GM18868 (cell line): ENCODE measurements around the gene DIAPH2.

Experiments used
- ATAC-seq: cut with Tn5 transposase; IDR thresholded peaks from one replicate; pipeline ENCODE4 v1.9.1; 2021; ENCODE audit warnings: mild to moderate bottlenecking, moderate library complexity; ENCODE audit not compliant: unreplicated experiment

Gene DIAPH2

GRCh38 chrX:97158269-97158668 lies 473.6 kb downstream of the DIAPH2 start:
- ATAC-seq = no peak

DNA sequence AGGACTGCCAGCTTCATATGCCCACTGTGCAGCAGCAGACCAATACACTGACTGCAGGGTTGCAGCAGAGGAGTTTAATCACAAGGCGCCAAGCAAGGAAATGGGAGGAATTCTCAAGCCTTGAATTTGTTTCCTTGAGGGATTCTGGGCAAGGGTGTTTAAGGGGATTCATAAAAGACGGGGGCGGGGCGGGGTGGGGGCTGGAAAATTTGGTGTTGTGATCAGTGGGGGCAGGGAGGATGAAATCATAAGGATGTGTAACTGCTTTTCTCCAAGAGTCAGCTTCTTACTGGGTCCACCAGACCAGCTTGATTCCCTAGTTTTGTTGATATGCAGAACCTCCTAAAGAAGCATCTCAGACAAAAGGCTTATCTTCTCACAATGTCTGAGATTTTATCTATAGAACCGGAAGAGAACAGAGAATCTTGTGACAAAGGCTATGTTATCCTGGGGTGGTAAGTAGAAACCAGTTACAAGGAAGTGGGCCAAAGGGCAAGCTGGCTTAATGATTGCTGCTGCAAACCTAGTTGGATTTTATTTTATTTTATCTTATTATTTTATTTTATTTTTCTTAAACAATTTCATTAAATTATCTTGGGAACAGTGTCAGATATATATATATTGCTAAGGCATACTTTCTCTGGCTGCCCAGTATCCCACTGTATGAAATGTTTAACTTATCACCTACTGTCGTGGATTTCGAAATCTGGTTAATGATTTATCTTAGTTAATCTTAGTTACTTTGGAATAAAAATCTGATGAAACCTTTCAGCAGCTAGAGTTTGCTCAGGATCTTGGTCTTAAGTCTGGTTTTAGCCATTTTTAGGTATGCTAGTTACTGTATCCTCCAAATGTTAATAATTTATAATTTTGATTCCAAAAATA lies 475.5 kb downstream of the DIAPH2 start:
- ATAC-seq = no peak

GRCh38 chrX:97167333-97167732 lies 482.7 kb downstream of the DIAPH2 start:
- ATAC-seq = no peak

GRCh38 chrX:97168646-97169045 lies 484.0 kb downstream of the DIAPH2 start:
- ATAC-seq = peak; percentile 84

- ATAC-seq = no peak
Measured at GRCh38 chrX:97175147-97175546, 490.5 kb downstream of the DIAPH2 start.

- ATAC-seq = no peak
Measured at GRCh38 chrX:97189668-97190067, 505.0 kb downstream of the DIAPH2 start.

GRCh38 chrX:97199501-97199900 lies 514.9 kb downstream of the DIAPH2 start:
- no peak for ATAC-seq

DNA sequence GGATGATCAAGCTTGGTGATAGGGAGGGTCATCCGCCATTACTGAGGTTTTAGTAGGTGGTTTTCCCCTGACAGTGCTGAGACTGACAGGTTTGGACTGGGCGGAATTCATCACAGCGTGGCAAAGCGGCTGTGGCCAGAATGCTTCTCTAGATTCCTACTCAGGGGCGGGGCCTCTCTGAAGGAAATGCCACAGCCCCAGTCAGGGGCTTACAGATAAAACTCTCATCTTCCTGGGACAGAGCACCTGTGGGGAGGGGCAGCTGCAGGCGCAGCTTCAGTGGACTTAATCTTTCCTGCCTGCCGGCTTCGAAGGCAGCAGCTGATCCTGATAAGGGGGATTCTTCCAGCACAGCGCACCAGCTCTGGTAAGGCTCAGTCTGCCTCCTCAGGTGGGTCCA lies 515.8 kb downstream of the DIAPH2 start:
- no peak for ATAC-seq

GRCh38 chrX:97210501-97210900 lies 525.9 kb downstream of the DIAPH2 start:
- ATAC-seq = no peak

DNA sequence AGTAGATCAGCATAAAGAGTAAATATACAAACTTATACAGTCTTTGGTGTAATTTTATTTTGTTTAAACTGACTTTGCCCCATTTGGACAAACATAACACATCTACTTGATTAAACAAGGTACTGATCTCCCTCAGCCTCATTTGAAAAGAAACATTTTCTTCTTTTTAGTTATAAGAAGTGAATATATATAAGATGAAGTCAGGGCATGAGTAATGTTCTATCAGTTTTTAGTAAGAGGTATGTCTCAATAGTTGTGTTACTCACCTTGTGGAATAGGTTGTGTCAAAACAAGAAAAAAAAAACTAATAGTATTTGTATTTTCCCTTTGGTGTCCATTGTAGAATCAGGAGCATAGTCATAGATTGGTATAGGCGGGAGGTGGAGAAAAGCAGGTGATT lies 526.4 kb downstream of the DIAPH2 start:
- ATAC-seq = no peak

DNA sequence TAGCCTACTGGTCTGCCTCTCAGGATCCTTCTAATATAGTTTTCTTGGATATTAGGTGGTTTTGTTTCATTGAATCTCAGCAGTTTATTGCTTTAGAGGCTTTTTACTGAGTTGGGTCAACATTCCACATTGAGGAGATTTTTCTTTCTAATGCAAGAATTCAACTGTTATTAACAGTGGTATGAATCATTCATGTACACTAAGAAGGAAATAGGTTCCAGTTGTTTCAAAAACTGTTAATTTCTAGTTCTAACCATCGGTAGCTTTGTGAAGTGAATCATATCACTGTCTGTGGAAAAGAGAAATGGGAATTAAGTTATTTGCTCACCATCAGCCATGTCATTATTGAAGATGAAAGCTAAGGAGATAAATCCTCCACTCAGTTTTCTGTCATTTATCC lies 530.5 kb downstream of the DIAPH2 start:
- no peak for ATAC-seq

- no peak for ATAC-seq
Measured at GRCh38 chrX:97224148-97224547, 539.5 kb downstream of the DIAPH2 start.

DNA sequence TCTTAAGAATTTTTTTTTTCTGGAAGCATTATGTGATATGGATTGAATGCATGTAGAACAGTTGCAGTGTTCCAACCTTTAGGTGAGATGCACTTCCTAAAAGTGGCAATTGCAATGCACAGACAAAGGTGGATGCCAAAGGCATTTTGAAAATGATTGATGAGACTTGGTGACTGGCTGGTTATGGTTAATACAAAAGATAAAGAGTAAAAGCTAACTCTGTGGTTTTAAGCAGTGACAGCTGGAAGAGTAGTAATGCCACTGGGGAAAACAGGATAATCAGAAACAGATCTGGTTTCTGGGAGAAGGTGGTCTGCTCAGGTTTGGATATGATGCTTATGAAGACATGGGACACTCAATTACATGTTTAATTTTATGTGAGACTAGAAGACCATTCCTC lies 544.7 kb downstream of the DIAPH2 start:
- no peak for ATAC-seq

DNA sequence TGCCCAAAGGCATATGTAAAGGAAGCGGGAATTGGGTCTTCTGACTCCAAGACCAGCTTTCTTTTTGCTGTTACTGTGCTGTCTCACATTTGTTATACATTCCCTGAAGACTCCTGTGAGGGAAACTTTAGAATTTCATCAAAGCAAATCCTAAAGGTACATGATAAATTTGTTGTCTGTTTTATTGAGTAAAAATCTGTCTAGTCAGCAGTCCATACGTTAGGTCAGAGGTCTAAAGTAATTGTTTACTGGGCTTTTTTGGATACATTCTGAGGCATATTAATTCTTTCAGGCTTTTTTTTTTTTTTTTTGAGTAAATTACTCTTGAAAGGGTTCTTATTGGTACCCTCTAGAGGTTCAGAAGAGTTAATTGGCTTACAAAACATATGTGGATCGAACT lies 546.3 kb downstream of the DIAPH2 start:
- ATAC-seq = no peak

- peak; percentile 100 for ATAC-seq
Measured at GRCh38 chrX:97234471-97235081, 549.9 kb downstream of the DIAPH2 start.

GRCh38 chrX:97238632-97239031 lies 554.0 kb downstream of the DIAPH2 start:
- ATAC-seq = no peak

DNA sequence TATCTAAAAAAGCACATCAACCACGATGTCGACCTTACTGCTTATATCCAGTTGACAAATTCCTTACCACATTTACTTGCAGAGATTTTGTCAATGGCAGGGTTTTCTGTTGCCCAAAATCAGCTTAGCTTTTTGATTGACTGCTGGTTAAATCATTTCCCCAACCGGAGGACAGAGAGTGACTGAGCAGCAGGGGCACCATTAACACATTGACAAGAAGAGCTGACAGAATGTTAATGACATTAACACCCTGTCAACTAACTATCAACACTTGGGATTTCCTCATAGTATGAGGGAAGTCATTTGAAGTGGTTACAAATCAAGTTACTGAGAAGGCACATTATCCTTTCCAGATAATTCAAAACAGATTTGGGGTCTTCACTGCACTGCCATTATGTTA lies 567.5 kb downstream of the DIAPH2 start:
- ATAC-seq = no peak

- no peak for ATAC-seq
Measured at GRCh38 chrX:97260679-97261078, 576.0 kb downstream of the DIAPH2 start.

DNA sequence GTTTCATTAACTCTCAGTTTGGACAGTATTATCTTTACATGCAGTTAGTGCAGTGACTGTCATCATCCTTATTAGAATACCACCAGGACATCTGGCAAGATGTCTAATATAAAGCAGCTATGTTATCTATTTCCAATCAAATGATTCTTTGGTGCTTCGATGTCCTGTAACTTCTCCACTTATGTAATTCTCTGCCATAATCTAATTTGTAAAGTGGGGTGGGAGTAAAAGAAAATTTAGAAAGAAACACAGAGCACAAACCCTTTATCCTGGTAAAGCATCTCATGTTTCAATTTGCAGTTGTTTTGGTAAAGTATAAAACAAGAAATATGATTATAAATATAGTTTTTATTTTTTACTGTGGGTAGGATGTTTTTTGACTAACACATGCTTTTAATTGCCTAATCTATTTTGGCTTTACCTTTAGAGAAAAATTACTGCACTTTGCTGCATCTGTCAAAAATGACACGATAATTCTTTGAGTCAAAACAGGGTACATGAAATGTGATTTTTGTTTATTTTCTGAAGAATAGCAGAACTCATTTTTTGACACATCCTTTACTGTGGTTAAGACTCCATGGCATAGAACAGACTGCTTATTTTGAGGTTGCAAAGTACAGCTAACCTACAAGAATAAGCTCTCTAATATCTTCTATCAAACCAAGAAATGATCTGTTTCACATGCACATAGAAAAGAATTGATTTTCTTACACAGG lies 581.9 kb downstream of the DIAPH2 start:
- no peak for ATAC-seq

DNA sequence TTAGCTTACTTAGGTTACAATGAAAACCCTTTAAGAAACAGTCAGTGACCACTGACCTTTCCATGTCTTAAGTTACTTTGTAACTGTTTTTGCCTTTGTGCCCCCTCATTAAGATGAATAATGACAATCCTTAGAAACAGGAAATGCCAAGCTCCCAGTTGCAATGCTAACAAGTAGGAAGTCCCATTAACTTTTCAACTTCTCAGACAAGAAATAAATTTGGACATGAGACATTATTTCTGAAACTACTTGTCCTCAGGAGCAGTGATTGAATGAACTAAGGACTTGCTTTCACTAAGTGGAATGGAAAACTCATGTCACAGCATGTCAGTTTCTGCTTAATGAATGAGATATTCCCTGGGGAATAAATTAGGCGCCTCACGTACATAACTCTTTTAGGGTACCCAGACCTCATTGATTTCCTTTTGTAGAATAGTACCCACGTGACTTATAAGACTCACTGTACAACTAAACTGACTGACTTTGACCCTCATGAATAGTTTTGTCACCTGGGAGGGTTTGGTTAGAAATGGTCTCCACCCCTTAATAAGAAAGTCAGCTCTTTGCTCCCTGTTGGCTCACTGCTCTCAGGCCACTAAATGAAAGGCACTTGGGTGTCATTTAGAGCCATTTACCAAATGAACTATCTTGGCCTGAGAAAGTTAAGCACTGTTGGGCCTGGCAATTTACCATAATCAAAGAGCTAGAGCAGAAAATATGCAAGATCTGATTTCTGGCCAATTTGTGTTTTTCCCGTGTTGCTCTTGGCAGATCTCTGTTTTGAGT lies 582.9 kb downstream of the DIAPH2 start:
- no peak for ATAC-seq

DNA sequence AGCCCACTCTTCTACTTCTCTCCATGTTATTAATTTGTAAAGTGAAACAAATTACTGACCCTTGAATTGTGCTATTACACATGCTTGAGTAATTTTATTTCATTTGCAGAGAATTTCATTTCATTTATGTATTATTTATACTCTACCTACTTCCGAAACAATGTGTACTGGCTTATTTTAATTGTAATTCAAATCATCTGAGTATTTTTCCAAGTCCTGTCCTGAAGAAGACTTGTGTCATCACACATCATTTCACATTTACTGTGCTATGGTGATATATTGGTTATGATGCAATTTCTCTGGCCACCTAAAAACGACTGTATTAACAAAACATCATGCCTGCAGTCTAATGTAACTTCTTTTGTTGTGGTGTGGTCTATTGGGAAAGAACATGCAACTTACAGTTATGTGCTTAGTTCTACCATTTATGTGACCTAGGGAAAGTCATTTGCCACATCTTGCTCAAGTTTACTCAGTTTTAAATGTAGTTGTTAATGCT lies 583.6 kb downstream of the DIAPH2 start:
- no peak for ATAC-seq
